PC-3 (cell line): ENCODE results near the gene OR6K6. TPM values are rescaled to one million over a fixed set of nuclear protein-coding genes. Genes with fewer than 3 reads are reported as not detected.

Source experiments
- ATAC-seq: fragments of 200-7000 bp; cut with Tn5 transposase; 2 replicates; pipeline ENCODE4 v1.9.1; 2020; ENCODE audit warnings: mild to moderate bottlenecking, moderate library complexity
- BruUV-seq: library from RNA; stranded (reverse); fragments of 400-500 nt; replicated peaks from 2 replicates; lab custom pipeline; 2021; lab: Mats Ljungman, UMichigan
- CTCF ChIA-PET: fragments of 300-600 bp; sonication (Branson Sonifier 250); formaldehyde crosslinking; loops from one replicate; lab custom pipeline; 2022; ENCODE audit warnings: antibody characterized with exemption; lab: Charles Lee
- POLR2A ChIA-PET: fragments of 300-600 bp; sonication (Branson Sonifier 250); formaldehyde crosslinking; loops from one replicate; lab custom pipeline; 2022; ENCODE audit warnings: antibody characterized with exemption; ENCODE audit not compliant: unreplicated experiment; lab: Charles Lee
- DNase-seq: peaks from one replicate; pipeline ENCODE4 v3.0.0-alpha.2; 2015
- H2AFZ ChIP-seq: fragments of 300-600 bp; sonication (generic); 2 replicates; pipeline ENCODE4 v1.6.0; 2016; ENCODE audit warnings: antibody characterized with exemption, low read length
- H3F3A ChIP-seq: fragments of 300-600 bp; sonication (generic); one replicate; pipeline ENCODE4 v1.6.0; 2017; ENCODE audit warnings: antibody characterized with exemption, low read length, control low read depth, mild to moderate bottlenecking; ENCODE audit not compliant: unreplicated experiment
- H3K27ac ChIP-seq: fragments of 300-600 bp; sonication (generic); 2 replicates; pipeline ENCODE4 v1.5.1; 2016; ENCODE audit warnings: mild to moderate bottlenecking, low read length
- H3K27me3 ChIP-seq: fragments of 300-600 bp; sonication (generic); 2 replicates; pipeline ENCODE4 v1.6.1; 2016; ENCODE audit warnings: low read length, mixed read lengths
- H3K36me3 ChIP-seq: fragments of 300-600 bp; sonication (generic); 2 replicates; pipeline ENCODE4 v1.6.1; 2016; ENCODE audit warnings: low read depth, mixed run types, low read length, mixed read lengths
- H3K4me1 ChIP-seq: fragments of 300-600 bp; sonication (generic); 2 replicates; pipeline ENCODE4 v1.5.1; 2016; ENCODE audit warnings: low read length; ENCODE audit not compliant: insufficient read depth
- H3K4me2 ChIP-seq: fragments of 300-600 bp; sonication (generic); 2 replicates; pipeline ENCODE4 v1.6.0; 2016; ENCODE audit warnings: low read length
- H3K4me3 ChIP-seq: fragments of 300-600 bp; sonication (generic); 2 replicates; pipeline ENCODE4 v1.5.1; 2016; ENCODE audit warnings: mild to moderate bottlenecking, low read length, mixed read lengths
- H3K79me2 ChIP-seq: fragments of 300-600 bp; sonication (generic); 2 replicates; pipeline ENCODE4 v1.6.1; 2017; ENCODE audit warnings: low read length, mixed read lengths
- H3K9ac ChIP-seq: fragments of 300-600 bp; sonication (generic); 2 replicates; pipeline ENCODE4 v1.6.0; 2016; ENCODE audit warnings: mild to moderate bottlenecking, low read length
- H3K9me2 ChIP-seq: fragments of 300-600 bp; sonication (generic); replicated peaks from 2 replicates; pipeline ENCODE4 v1.6.1; 2016; ENCODE audit warnings: mixed run types, low read length, mixed read lengths
- H3K9me3 ChIP-seq: fragments of 300-600 bp; sonication (generic); 2 replicates; pipeline ENCODE4 v1.6.1; 2016; ENCODE audit warnings: low read length, mixed read lengths
- H4K20me1 ChIP-seq: fragments of 300-600 bp; sonication (generic); 2 replicates; pipeline ENCODE4 v1.6.1; 2016; ENCODE audit warnings: low read length, mixed read lengths
- CTCF ChIP-seq: fragments of 300-600 bp; sonication (generic); conservative IDR thresholded peaks from 2 replicates; pipeline ENCODE4 v1.5.1; 2017; ENCODE audit warnings: antibody characterized with exemption, low read depth, mild to moderate bottlenecking, low read length
- EZH2 ChIP-seq: fragments of 300-600 bp; sonication (generic); IDR thresholded peaks from one replicate; pipeline ENCODE4 v1.6.1; 2017; ENCODE audit warnings: antibody characterized with exemption, mild to moderate bottlenecking, low read length; ENCODE audit not compliant: unreplicated experiment
- EZH2phosphoT487 ChIP-seq: fragments of 300-600 bp; sonication (generic); IDR thresholded peaks from 2 replicates; pipeline ENCODE4 v1.6.1; 2018; ENCODE audit warnings: mild to moderate bottlenecking, antibody characterized with exemption, low read length, borderline replicate concordance
- intact Hi-C: fragments of 100-400 bp; cut with micrococcal nuclease; formaldehyde crosslinking; loops from 2 replicates; pipeline ENCODE4 v1.9.0; 2023
- total RNA-seq: library from RNA; depleted of rRNA; stranded (reverse); fragments of >200 nt; gene quantifications from 2 replicates; pipeline ENCODE4 v1.2.3, GENCODE V29; 2014

OR6K6 gene
- total RNA-seq, 1 experiment from 2014 or later, result not detected

GRCh38 chr1:158793604-158794003, 39.1 kb downstream of the OR6K6 start:
- no peak overlapping the region for H3K4me2 ChIP-seq
- no peaks in the 10 kb centered on the region for H3K36me3 ChIP-seq
- H2AFZ ChIP-seq, result no peak overlapping the region
- H3K9me3 ChIP-seq, result no peaks in the 10 kb centered on the region
- H4K20me1 ChIP-seq, result no peaks in the 10 kb centered on the region
- no peaks in the 10 kb centered on the region for H3K79me2 ChIP-seq
- CTCF ChIA-PET, result no interaction called here
- H3K4me3 ChIP-seq, result no peak overlapping the region
- BruUV-seq, result no TSS peak
- intact Hi-C loops, result no loop called here
- TF ChIP-seq EZH2 (no peak), CTCF (no peak; the same call in 1 of the 2 replicates), EZH2phosphoT487 (no peak)
- H3K4me1 ChIP-seq, result no peaks in the 10 kb centered on the region
- no peaks in the 10 kb centered on the region for H3F3A ChIP-seq
- H3K27me3 ChIP-seq, result no peaks in the 10 kb centered on the region; the same call in 1 of the 2 replicates
- H3K27ac ChIP-seq, result no peak overlapping the region
- H3K9me2 ChIP-seq, result no peaks in the 10 kb centered on the region
- ATAC-seq (no peak), DNase-seq (no peak)
- H3K9ac ChIP-seq, result no peak overlapping the region
- POLR2A ChIA-PET, result no interaction called here

GRCh38 chr1:158794247-158794646, 39.7 kb downstream of the OR6K6 start:
- POLR2A ChIA-PET, result no interaction called here
- intact Hi-C loops, result no loop called here

More at GRCh38 chr1:158794247-158794646, 39.7 kb downstream of the OR6K6 start:
- H3F3A ChIP-seq, result no peaks in the 10 kb centered on the region
- H3K36me3 ChIP-seq, result no peaks in the 10 kb centered on the region
- no peaks in the 10 kb centered on the region for H4K20me1 ChIP-seq
- H3K27me3 ChIP-seq, result no peaks in the 10 kb centered on the region; the same call in 1 of the 2 replicates
- no peaks in the 10 kb centered on the region for H3K9me2 ChIP-seq
- no peak overlapping the region for H3K27ac ChIP-seq
- CTCF ChIA-PET, result no interaction called here
- H3K9ac ChIP-seq, result no peak overlapping the region
- no peaks in the 10 kb centered on the region for H3K79me2 ChIP-seq
- no peak overlapping the region for H3K4me3 ChIP-seq
- H3K4me2 ChIP-seq, result no peak overlapping the region
- DNase-seq (no peak), ATAC-seq (no peak)
- H3K4me1 ChIP-seq, result no peaks in the 10 kb centered on the region
- no peaks in the 10 kb centered on the region for H3K9me3 ChIP-seq
- TF ChIP-seq EZH2phosphoT487, result no peak
- no peak for TF ChIP-seq EZH2
- TF ChIP-seq CTCF, result no peak
- H2AFZ ChIP-seq, result no peak overlapping the region
- BruUV-seq, result no TSS peak
